ENCODE results near the gene TRIP12. TPM values are rescaled to one million over a fixed set of nuclear protein-coding genes. Genes with fewer than 3 reads are reported as not detected.
"Not testable (repeated sequence)": the region's sequence is repeated elsewhere in the genome, so short reads cannot be mapped to it uniquely, and the experiment has no call there.

TRIP12 gene
- polyA plus RNA-seq, 2 of the 4 experiments (the other 2 are of a cell fraction) = 103 to 151 TPM

- FAIRE-seq (no peak), ATAC-seq (no peak), DNase-seq (ENCODE audit: low read depth in 1 of 2, low spot score in 1 of 2) (no peak)
- Histone ChIP-seq H3K27ac (no peak overlapping the region), H3K4me2 (no peak overlapping the region), H3K4me1 (no peaks in the 10 kb centered on the region), H3K4me3 (no peak overlapping the region), H3K9me3 (no peaks in the 10 kb centered on the region)
- CTCF ChIA-PET = interaction anchor here (0.9 to 1.6 kb wide), 2 partner anchors 12 to 51 kb away, joined by 3 to 4 read pairs; no protein-coding TSS in a partner anchor
- POLR2A ChIA-PET = no interaction called here
- WGBS (ENCODE audit: missing lambda C conversion rate) = 97% methylated on average over 5 of the region's 5 CpGs
- TF ChIP-seq FOXS1 (CRISPR knock-in tag; IDR thresholded peaks at IDR 0.05) (no peak), SREBF2 (IDR thresholded peaks at IDR 0.05) (no peak), NFE2L2 (conservative IDR thresholded peaks at IDR 0.05; ENCODE audit: low read length) (no peak), MYC (IDR thresholded peaks at IDR 0.05; ENCODE audit: borderline replicate concordance, low read length) (no peak), NR3C1 (IDR thresholded peaks at IDR 0.05) (no peak), HOXB5 (CRISPR knock-in tag; IDR thresholded peaks at IDR 0.05) (no peak), ZNF302 (CRISPR knock-in tag; IDR thresholded peaks at IDR 0.05) (no peak), ESRRA (IDR thresholded peaks at IDR 0.05; ENCODE audit: borderline replicate concordance, low read length) (no peak)
- TF ChIP-seq, protein P1, sequence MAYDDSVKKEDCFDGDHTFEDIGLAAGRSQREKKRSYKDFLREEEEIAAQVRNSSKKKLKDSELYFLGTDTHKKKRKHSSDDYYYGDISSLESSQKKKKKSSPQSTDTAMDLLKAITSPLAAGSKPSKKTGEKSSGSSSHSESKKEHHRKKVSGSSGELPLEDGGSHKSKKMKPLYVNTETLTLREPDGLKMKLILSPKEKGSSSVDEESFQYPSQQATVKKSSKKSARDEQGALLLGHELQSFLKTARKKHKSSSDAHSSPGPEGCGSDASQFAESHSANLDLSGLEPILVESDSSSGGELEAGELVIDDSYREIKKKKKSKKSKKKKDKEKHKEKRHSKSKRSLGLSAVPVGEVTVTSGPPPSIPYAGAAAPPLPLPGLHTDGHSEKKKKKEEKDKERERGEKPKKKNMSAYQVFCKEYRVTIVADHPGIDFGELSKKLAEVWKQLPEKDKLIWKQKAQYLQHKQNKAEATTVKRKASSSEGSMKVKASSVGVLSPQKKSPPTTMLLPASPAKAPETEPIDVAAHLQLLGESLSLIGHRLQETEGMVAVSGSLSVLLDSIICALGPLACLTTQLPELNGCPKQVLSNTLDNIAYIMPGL (CRISPR knock-in tag; IDR thresholded peaks at IDR 0.05; ENCODE audit: borderline replicate concordance) = no peak
These were observed 69.9 kb downstream of the TRIP12 start for GRCh38 chr2:229851870-229852269.

DNA sequence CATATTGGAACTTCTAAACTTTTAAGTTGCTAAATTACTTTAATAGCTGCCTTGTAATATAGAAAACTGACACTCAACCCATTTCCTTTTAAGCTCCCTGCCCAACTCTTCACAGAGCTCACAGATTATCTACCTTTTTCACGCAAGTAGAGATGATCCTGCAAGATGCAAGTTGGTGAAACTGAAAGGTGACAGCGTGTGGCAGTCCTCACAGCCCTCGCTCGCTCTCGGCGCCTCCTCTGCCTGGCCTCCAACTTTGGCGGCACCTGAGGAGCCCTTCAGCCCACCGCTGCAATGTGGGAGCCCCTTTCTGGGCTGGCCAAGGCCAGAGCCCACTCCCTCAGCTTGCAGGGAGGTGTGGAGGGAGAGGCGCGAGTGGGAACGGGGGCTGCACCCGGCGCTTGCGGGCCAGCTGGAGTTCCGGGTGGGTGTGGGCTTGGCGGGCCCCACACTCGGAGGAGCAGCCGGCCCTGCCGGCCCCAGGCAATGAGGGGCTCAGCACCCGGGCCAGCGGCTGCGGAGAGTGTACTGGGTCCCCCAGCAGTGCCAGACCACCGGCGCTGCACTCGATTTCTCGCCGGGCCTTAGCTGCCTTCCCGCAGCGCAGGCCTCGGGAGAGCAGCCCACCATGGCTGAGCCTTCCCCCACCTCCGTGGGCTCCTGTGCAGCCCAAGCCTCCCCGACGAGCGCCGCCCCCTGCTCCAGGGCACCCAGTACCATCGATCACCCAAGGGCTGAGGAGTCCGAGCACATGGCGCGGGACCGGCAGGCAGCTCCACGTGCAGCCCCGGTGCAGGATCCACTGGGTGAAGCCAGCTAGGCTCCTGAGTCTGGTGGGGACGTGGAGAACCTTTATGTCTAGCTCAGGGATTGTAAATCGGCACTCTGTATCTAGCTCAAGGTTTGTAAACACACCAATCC is 71.2 kb downstream of the TRIP12 start:
- WGBS (ENCODE audit: missing lambda C conversion rate) = 95% methylated on average over 23 of the region's 44 CpGs
- H3K27ac ChIP-seq; DNase-seq (ENCODE audit: low read depth in 1 of 2, low spot score in 1 of 2); H3K4me3 ChIP-seq; POLR2A ChIA-PET; H3K9me3 ChIP-seq; ATAC-seq; H3K4me2 ChIP-seq; FAIRE-seq; H3K4me1 ChIP-seq: not testable (repeated sequence)
- CTCF ChIA-PET = interaction anchor here (0.6 to 1.6 kb wide), 5 partner anchors 14 to 70 kb away, joined by 3 to 4 read pairs (median 3); no protein-coding TSS in a partner anchor

DNA sequence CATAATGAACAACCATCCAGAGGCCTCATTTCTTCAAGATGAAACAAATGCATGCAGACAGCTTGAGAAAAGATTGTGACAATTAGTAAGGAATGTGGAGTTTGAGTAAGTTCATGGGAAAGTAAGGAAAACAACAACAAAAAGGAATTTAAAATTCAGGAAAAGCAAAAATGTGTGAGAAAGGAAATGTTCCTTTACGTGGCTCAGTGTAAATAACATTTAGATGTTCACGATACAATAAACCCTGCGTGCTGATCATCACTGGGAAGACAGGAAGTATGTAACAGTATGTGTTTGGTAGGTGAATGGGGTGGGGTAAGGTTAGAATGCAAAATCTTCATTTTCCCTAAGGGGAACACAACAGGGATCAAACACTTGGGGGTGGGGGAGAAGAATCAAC is 72.7 kb downstream of the TRIP12 start:
- Histone ChIP-seq H3K4me1 (no peaks in the 10 kb centered on the region), H3K4me2 (no peak overlapping the region), H3K27ac (no peak overlapping the region), H3K9me3 (no peaks in the 10 kb centered on the region), H3K4me3 (no peak overlapping the region)
- DNase-seq (ENCODE audit: low read depth in 1 of 2, low spot score in 1 of 2) (no peak), ATAC-seq (no peak), FAIRE-seq (no peak)
- ChIA-PET CTCF (no interaction called here), POLR2A (no interaction called here)
- 91% methylated on average over 3 of the region's 3 CpGs for WGBS (ENCODE audit: missing lambda C conversion rate)
- TF ChIP-seq, protein P2, sequence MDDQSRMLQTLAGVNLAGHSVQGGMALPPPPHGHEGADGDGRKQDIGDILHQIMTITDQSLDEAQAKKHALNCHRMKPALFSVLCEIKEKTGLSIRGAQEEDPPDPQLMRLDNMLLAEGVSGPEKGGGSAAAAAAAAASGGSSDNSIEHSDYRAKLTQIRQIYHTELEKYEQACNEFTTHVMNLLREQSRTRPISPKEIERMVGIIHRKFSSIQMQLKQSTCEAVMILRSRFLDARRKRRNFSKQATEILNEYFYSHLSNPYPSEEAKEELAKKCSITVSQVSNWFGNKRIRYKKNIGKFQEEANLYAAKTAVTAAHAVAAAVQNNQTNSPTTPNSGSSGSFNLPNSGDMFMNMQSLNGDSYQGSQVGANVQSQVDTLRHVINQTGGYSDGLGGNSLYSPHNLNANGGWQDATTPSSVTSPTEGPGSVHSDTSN (IDR thresholded peaks at IDR 0.05) = no peak
- TF ChIP-seq, protein P3, sequence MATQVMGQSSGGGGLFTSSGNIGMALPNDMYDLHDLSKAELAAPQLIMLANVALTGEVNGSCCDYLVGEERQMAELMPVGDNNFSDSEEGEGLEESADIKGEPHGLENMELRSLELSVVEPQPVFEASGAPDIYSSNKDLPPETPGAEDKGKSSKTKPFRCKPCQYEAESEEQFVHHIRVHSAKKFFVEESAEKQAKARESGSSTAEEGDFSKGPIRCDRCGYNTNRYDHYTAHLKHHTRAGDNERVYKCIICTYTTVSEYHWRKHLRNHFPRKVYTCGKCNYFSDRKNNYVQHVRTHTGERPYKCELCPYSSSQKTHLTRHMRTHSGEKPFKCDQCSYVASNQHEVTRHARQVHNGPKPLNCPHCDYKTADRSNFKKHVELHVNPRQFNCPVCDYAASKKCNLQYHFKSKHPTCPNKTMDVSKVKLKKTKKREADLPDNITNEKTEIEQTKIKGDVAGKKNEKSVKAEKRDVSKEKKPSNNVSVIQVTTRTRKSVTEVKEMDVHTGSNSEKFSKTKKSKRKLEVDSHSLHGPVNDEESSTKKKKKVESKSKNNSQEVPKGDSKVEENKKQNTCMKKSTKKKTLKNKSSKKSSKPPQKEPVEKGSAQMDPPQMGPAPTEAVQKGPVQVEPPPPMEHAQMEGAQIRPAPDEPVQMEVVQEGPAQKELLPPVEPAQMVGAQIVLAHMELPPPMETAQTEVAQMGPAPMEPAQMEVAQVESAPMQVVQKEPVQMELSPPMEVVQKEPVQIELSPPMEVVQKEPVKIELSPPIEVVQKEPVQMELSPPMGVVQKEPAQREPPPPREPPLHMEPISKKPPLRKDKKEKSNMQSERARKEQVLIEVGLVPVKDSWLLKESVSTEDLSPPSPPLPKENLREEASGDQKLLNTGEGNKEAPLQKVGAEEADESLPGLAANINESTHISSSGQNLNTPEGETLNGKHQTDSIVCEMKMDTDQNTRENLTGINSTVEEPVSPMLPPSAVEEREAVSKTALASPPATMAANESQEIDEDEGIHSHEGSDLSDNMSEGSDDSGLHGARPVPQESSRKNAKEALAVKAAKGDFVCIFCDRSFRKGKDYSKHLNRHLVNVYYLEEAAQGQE (IDR thresholded peaks at IDR 0.05) = no peak
- no peak for TF ChIP-seq KDM5A (IDR thresholded peaks at IDR 0.05)
- no peak for TF ChIP-seq PHF8 (IDR thresholded peaks at IDR 0.05; ENCODE audit: borderline replicate concordance, low read depth)
- no peak for TF ChIP-seq NR3C1 (IDR thresholded peaks at IDR 0.05)
- TF ChIP-seq BCL3 (IDR thresholded peaks at IDR 0.05) = no peak
- TF ChIP-seq EHMT2 (IDR thresholded peaks at IDR 0.05; ENCODE audit: low read depth) = no peak
- no peak for TF ChIP-seq HEYL (CRISPR knock-in tag; IDR thresholded peaks at IDR 0.05)
- no peak for TF ChIP-seq EP300 (IDR thresholded peaks at IDR 0.05)
- no peak for TF ChIP-seq JUNB (IDR thresholded peaks at IDR 0.05)
- TF ChIP-seq CHD2 (IDR thresholded peaks at IDR 0.05; ENCODE audit: low read length, partially characterized antibody) = no peak
- TF ChIP-seq HES2 (IDR thresholded peaks at IDR 0.05) = no peak
- no peak for TF ChIP-seq JUN (IDR thresholded peaks at IDR 0.05)
- TF ChIP-seq CHD4 (IDR thresholded peaks at IDR 0.05; ENCODE audit: borderline replicate concordance) = no peak
- TF ChIP-seq EHF (CRISPR knock-in tag; IDR thresholded peaks at IDR 0.05) = no peak
- no peak for TF ChIP-seq POLR2AphosphoS2 (conservative IDR thresholded peaks at IDR 0.05; ENCODE audit: low read length)
- TF ChIP-seq BHLHE40 (IDR thresholded peaks at IDR 0.05; ENCODE audit: low read depth, low read length) = no peak
